Chondrocyte (in vitro differentiated cells): ENCODE measurements around the gene ELOVL2. TPM values are rescaled to one million over a fixed set of nuclear protein-coding genes. Genes with fewer than 3 reads are reported as not detected.

Source experiments
- DNase-seq: peaks from one replicate; pipeline ENCODE4 v3.0.0; 2021; ENCODE audit warnings: mixed read lengths, low spot score
- H3K27ac Mint-ChIP-seq: one replicate; pipeline ENCODE4 v1.8.0; 2021; ENCODE audit warnings: mild to moderate bottlenecking, moderate library complexity, mixed read lengths; ENCODE audit not compliant: unreplicated experiment
- H3K27me3 Mint-ChIP-seq: 2 replicates; pipeline ENCODE4 v1.8.0; 2021; ENCODE audit warnings: low read depth, mixed read lengths
- H3K36me3 Mint-ChIP-seq: 2 replicates; pipeline ENCODE4 v1.8.0; 2021; ENCODE audit warnings: low read depth, mixed read lengths
- H3K4me1 Mint-ChIP-seq: 2 replicates; pipeline ENCODE4 v1.8.0; 2021; ENCODE audit warnings: low read depth, mild to moderate bottlenecking, mixed read lengths
- H3K4me3 Mint-ChIP-seq: one replicate; pipeline ENCODE4 v1.8.0; 2021; ENCODE audit warnings: mild to moderate bottlenecking, moderate library complexity, mixed read lengths; ENCODE audit not compliant: unreplicated experiment
- H3K9me3 Mint-ChIP-seq: 2 replicates; pipeline ENCODE4 v1.8.0; 2021; ENCODE audit warnings: low read depth, mixed read lengths
- CTCF ChIP-seq: fragments of 200-600 bp; sonication (generic); IDR thresholded peaks from 2 replicates; pipeline ENCODE4 v1.5.0; 2021; ENCODE audit warnings: antibody characterized with exemption, mild to moderate bottlenecking, moderate library complexity
- total RNA-seq: library from RNA; stranded (reverse); gene quantifications from 3 replicates; pipeline ENCODE4 v1.2.1, GENCODE V29; 2021

Gene ELOVL2
- total RNA-seq, 1 donor from 2014 or later = 18.2 TPM

- Mint-ChIP-seq H3K27ac (no peak overlapping the region), H3K27me3 (no peaks in the 10 kb centered on the region), H3K9me3 (no peaks in the 10 kb centered on the region), H3K4me1 (peaks cover 22% of the 10 kb centered on the region), H3K36me3 (peaks cover 4% of the 10 kb centered on the region), H3K4me3 (no peak overlapping the region)
- peak; percentile 85 for TF ChIP-seq CTCF
- DNase-seq = no peak
Observed at GRCh38 chr6:10954590-10955010, 89.5 kb downstream of the ELOVL2 start.

GRCh38 chr6:10951675-10952282, 92.3 kb downstream of the ELOVL2 start:
- Mint-ChIP-seq H3K27me3 (no peaks in the 10 kb centered on the region), H3K27ac (peak overlapping the region; percentile 84)
- TF ChIP-seq CTCF = peak; percentile 92

GRCh38 chr6:10949579-10950490, 94.3 kb downstream of the ELOVL2 start:
- peaks cover 10% of the 10 kb centered on the region for H3K9me3 Mint-ChIP-seq

More at GRCh38 chr6:10951675-10952282, 92.3 kb downstream of the ELOVL2 start:
- DNase-seq = no peak
- Mint-ChIP-seq H3K4me1 (peaks cover 31% of the 10 kb centered on the region), H3K9me3 (peaks cover 4% of the 10 kb centered on the region), H3K4me3 (peak overlapping the region; percentile 5), H3K36me3 (peaks cover 2% of the 10 kb centered on the region)

GRCh38 chr6:10947966-10948365, 96.1 kb downstream of the ELOVL2 start:
- no peak overlapping the region for H3K27ac Mint-ChIP-seq
- peaks cover 29% of the 10 kb centered on the region for H3K4me1 Mint-ChIP-seq
- peaks cover 10% of the 10 kb centered on the region for H3K9me3 Mint-ChIP-seq
- H3K4me3 Mint-ChIP-seq = no peak overlapping the region
- TF ChIP-seq CTCF = no peak
- H3K36me3 Mint-ChIP-seq = no peaks in the 10 kb centered on the region
- no peaks in the 10 kb centered on the region for H3K27me3 Mint-ChIP-seq
- DNase-seq = no peak

More at GRCh38 chr6:10949579-10950490, 94.3 kb downstream of the ELOVL2 start:
- Mint-ChIP-seq H3K36me3 (no peaks in the 10 kb centered on the region), H3K27ac (no peak overlapping the region), H3K4me1 (peaks cover 31% of the 10 kb centered on the region), H3K27me3 (no peaks in the 10 kb centered on the region), H3K4me3 (no peak overlapping the region)
- TF ChIP-seq CTCF = no peak
- DNase-seq = no peak

- H3K4me1 Mint-ChIP-seq = peaks cover 21% of the 10 kb centered on the region
- no peak overlapping the region for H3K27ac Mint-ChIP-seq
- H3K36me3 Mint-ChIP-seq = no peaks in the 10 kb centered on the region
- no peak overlapping the region for H3K4me3 Mint-ChIP-seq
- peaks cover 10% of the 10 kb centered on the region for H3K9me3 Mint-ChIP-seq
- DNase-seq = no peak
- no peaks in the 10 kb centered on the region for H3K27me3 Mint-ChIP-seq
- TF ChIP-seq CTCF = no peak
Observed at GRCh38 chr6:10945845-10946244, 98.3 kb downstream of the ELOVL2 start.
